OCI-LY3 (cell line): ENCODE data around the gene RGS14.

ENCODE experiments used
- H2AFZ ChIP-seq: fragments of 200-600, 300-600 bp; shearing (Covaris generic); 2 replicates; pipeline ENCODE4 v1.6.0; 2014; ENCODE audit warnings: antibody characterized with exemption, low read depth, low read length
- H3K27ac ChIP-seq: fragments of 200-600, 300-600 bp; sonication (generic); 2 replicates; pipeline ENCODE4 v1.5.1; 2014; ENCODE audit warnings: mild to moderate bottlenecking, low read length, moderate library complexity, mixed read lengths
- H3K27me3 ChIP-seq: fragments of 200-600, 300-600 bp; sonication (generic); 2 replicates; pipeline ENCODE4 v1.6.1; 2014; ENCODE audit warnings: low read depth, low read length, mixed read lengths
- H3K36me3 ChIP-seq: fragments of 200-600, 300-600 bp; sonication (generic); replicated peaks from 2 replicates; pipeline ENCODE3; 2014; ENCODE audit warnings: low read depth, low read length, mixed read lengths
- H3K4me1 ChIP-seq: fragments of 300-600, 200-600 bp; sonication (generic); 2 replicates; pipeline ENCODE4 v1.6.1; 2014; ENCODE audit warnings: low read length, mixed read lengths
- H3K4me2 ChIP-seq: fragments of 200-600, 300-600 bp; sonication (generic); 2 replicates; pipeline ENCODE4 v1.6.1; 2014; ENCODE audit warnings: low read length, mixed read lengths
- H3K4me3 ChIP-seq: fragments of 300-600, 200-600 bp; sonication (generic); 2 replicates; pipeline ENCODE4 v1.5.1; 2014; ENCODE audit warnings: antibody characterized with exemption, mild to moderate bottlenecking, low read length, moderate library complexity
- H3K79me2 ChIP-seq: fragments of 300-600, 200-600 bp; shearing (Covaris generic); 2 replicates; pipeline ENCODE4 v1.6.1; 2014; ENCODE audit warnings: mild to moderate bottlenecking, low read length, mixed read lengths
- H3K9ac ChIP-seq: fragments of 300-600, 200-600 bp; shearing (Covaris generic); 2 replicates; pipeline ENCODE4 v1.6.0; 2014; ENCODE audit warnings: mild to moderate bottlenecking, low read length, moderate library complexity
- H3K9me3 ChIP-seq: fragments of 200-600, 300-600 bp; shearing (Covaris generic); 2 replicates; pipeline ENCODE4 v1.6.1; 2014; ENCODE audit warnings: low read length, mixed read lengths; ENCODE audit not compliant: insufficient read depth
- H4K20me1 ChIP-seq: fragments of 200-600, 300-600 bp; sonication (generic); 2 replicates; pipeline ENCODE4 v1.6.1; 2016; ENCODE audit warnings: low read length, mixed read lengths; ENCODE audit not compliant: insufficient read depth
- EZH2phosphoT487 ChIP-seq: fragments of 200-600 bp; shearing (Covaris generic); IDR thresholded peaks from 2 replicates; pipeline ENCODE4 v1.6.1; 2018; ENCODE audit warnings: antibody characterized with exemption, mixed run types, low read depth
- TF ChIP-seq, protein P1 (sequence below): fragments of 200-600, 300-600 bp; sonication (generic); IDR thresholded peaks from 2 replicates; pipeline ENCODE4 v1.5.1; 2014; ENCODE audit warnings: antibody characterized with exemption, low read length, low read depth

The RGS14 gene

DNA sequence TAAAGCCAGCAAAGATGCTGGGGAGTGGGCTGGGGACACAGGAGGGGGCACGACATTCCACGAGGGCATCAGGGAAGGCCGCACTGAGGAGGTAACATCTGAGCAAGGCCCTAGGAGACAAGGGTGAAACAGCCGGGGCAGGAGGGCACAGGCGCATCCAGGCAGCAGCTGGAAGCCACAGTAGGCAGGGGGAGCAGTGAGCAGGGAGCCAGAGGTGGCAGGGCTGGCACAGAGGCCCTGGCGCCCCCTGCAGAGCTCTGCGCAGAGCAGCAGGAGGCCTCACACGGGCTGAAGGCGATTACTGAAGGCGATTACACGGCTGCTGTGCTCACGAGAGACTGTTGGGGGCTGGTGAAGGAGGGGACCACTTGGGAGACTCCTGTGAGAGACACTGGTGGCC lies 21.6 kb upstream of the RGS14 start:
- Histone ChIP-seq H3K36me3 (peaks cover 56% of the 10 kb centered on the region), H3K27ac (no peak overlapping the region), H3K9ac (no peak overlapping the region), H3K27me3 (no peaks in the 10 kb centered on the region), H2AFZ (no peak overlapping the region), H4K20me1 (0 out of 2 replicates have a peak, but pooled peaks cover 3% of the 10 kb centered on the region), H3K4me2 (no peak overlapping the region), H3K4me1 (no peaks in the 10 kb centered on the region), H3K4me3 (no peak overlapping the region), H3K9me3 (no peaks in the 10 kb centered on the region), H3K79me2 (peaks cover 8% of the 10 kb centered on the region; the same call in 1 of the 2 replicates)
- no peak for TF ChIP-seq EZH2phosphoT487
- TF ChIP-seq, protein P1, sequence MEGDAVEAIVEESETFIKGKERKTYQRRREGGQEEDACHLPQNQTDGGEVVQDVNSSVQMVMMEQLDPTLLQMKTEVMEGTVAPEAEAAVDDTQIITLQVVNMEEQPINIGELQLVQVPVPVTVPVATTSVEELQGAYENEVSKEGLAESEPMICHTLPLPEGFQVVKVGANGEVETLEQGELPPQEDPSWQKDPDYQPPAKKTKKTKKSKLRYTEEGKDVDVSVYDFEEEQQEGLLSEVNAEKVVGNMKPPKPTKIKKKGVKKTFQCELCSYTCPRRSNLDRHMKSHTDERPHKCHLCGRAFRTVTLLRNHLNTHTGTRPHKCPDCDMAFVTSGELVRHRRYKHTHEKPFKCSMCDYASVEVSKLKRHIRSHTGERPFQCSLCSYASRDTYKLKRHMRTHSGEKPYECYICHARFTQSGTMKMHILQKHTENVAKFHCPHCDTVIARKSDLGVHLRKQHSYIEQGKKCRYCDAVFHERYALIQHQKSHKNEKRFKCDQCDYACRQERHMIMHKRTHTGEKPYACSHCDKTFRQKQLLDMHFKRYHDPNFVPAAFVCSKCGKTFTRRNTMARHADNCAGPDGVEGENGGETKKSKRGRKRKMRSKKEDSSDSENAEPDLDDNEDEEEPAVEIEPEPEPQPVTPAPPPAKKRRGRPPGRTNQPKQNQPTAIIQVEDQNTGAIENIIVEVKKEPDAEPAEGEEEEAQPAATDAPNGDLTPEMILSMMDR: peak; percentile 34; the same call in 1 of the 2 replicates

DNA sequence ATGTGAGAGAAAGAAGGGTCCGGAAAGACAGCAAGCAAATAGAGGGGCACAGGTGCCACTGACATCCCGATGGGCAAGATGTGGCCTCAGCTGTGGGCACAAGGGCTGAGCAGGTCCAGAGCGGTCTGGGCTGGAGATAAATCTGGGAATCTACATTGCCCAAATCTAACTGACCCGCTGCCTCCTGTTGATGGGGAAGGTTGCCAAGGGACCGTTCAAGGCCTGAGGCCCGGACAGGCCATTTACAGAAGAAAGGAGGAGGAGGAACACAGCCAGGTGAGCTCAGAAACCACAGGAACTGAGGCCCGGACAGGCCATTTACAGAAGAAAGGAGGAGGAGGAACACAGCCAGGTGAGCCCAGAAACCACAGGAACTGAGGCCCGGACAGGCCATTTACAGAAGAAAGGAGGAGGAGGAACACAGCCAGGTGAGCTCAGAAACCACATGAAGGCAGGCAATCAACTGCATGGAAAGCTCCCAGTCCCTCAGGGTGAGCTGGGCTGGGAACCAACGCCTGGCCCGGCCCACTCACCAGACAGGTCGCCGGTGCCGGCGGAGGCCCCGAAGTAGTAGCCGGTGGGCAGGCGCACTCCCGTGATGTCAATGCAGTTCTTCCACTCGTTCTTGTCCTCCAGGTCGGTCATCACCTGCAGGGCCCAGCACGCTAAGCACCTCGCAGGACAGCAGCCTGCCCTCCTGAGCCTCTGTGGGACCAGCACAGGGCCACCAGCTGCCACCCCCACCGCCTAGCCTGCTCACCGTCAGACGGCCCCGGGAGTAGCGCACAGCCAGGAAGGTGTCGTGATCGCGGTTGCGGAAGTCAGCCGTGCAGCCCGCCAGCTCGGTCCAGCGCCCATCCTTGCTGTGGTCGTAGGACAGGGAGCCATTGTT lies 20.9 kb upstream of the RGS14 start:
- Histone ChIP-seq H3K9ac (no peak overlapping the region), H2AFZ (no peak overlapping the region), H3K4me1 (no peaks in the 10 kb centered on the region), H3K27ac (no peak overlapping the region), H3K36me3 (peaks cover 60% of the 10 kb centered on the region), H3K27me3 (no peaks in the 10 kb centered on the region), H4K20me1 (0 out of 2 replicates have a peak, but pooled peaks cover 3% of the 10 kb centered on the region), H3K4me3 (no peak overlapping the region), H3K9me3 (no peaks in the 10 kb centered on the region), H3K4me2 (no peak overlapping the region), H3K79me2 (peaks cover 8% of the 10 kb centered on the region; the same call in 1 of the 2 replicates)
- no peak for TF ChIP-seq EZH2phosphoT487
- TF ChIP-seq, protein P1: no peak

DNA sequence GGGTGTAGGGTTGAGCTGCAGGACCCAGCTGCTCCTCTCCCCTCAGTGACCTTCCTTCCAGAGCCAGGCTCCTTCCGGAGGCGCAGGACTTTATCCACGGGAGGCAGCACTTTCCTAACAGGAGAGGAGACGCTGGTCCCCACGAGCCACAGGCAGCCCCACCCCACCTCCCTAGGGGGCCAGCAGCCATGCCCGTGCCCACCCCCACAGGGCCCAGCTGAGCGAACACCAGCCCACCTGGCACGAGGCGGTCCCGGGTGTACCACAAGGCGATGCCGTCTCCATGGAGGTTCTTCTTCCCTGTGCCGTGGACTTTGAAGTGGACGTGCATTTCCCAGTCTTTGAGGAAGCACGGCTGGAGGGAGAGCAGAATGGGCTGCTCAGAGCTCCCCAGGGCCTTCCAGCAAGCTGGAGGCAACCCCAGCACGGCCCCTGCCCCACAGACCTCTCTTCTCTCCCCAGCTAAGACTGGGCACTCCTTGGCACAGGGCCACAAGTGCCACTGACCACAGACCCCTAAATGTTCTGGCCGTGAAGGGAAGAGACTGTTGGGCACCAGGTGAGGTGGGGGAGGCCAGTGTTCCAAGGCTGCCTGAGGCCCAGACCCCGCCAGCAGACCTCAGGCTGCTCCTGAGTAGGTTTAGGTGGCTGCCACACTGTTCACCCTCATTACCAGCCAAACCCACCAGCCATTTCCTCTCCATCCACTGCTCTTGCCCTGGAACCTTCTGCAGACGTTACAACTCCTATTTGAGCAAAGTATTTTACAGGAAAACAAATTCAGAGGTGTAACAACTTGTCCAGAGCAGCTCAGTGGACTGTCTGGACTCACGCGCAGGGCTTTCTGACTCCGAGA lies 19.2 kb upstream of the RGS14 start:
- H2AFZ ChIP-seq: no peak overlapping the region
- peaks cover 58% of the 10 kb centered on the region for H3K36me3 ChIP-seq
- H4K20me1 ChIP-seq: peaks cover 5% of the 10 kb centered on the region; the same call in 1 of the 2 replicates
- no peak overlapping the region for H3K27ac ChIP-seq
- H3K9me3 ChIP-seq: no peaks in the 10 kb centered on the region
- H3K4me3 ChIP-seq: no peak overlapping the region
- H3K9ac ChIP-seq: no peak overlapping the region
- no peak for TF ChIP-seq EZH2phosphoT487
- TF ChIP-seq, protein P1: no peak
- no peak overlapping the region for H3K4me2 ChIP-seq
- no peaks in the 10 kb centered on the region for H3K4me1 ChIP-seq
- H3K27me3 ChIP-seq: no peaks in the 10 kb centered on the region
- H3K79me2 ChIP-seq: peaks cover 12% of the 10 kb centered on the region
